ENCODE data around the gene GP2.

DNA sequence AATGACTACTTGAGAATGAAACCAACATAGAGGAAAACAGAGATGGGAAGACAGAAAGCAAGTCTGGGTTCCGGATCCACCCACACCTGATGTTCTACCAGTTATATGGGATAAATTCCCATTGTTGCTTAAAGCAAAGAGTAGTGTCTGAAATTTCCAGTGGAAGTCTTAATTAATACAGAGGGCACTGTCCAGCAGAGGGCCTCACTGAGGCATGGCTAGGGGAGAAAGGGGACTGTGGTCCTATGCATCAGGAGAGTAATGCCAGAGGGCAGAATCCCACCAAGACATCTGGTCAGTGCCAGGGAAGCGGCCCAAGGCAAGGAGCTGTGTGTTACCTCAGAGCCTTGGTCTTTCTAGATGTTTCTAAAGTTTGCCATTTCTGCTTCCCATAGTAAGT is 32.7 kb upstream of the GP2 start:
- TF ChIP-seq POLR2A (IDR thresholded peaks at IDR 0.05), result no peak
- peak in 1 of 6 experiments; percentile 28 for TF ChIP-seq CTCF (IDR thresholded peaks at IDR 0.05)
